OCI-LY7 (cell line): ENCODE data around the gene SWT1.

ENCODE experiments used
- CTCF ChIP-seq: fragments of 200-600 bp; sonication (generic); conservative IDR thresholded peaks from 2 replicates; pipeline ENCODE4 v1.5.1; 2014; ENCODE audit warnings: mild to moderate bottlenecking, antibody characterized with exemption, low read length, moderate library complexity, mixed read lengths
- EZH2phosphoT487 ChIP-seq: fragments of 200-600 bp; sonication (generic); IDR thresholded peaks from 2 replicates; pipeline ENCODE4 v1.6.1; 2018; ENCODE audit warnings: low read depth, borderline replicate concordance, mild to moderate bottlenecking, mixed run types, antibody characterized with exemption, low read length, moderate library complexity, mixed read lengths

GRCh38 chr1:185170291-185170848, 13.4 kb downstream of the SWT1 start:
- peak; percentile 100 for TF ChIP-seq CTCF
- TF ChIP-seq EZH2phosphoT487: no peak
